Measurements from ENCODE around the gene NT5C2.
A peak's percentile ranks its signal among the peaks of the same experiment; 100 is the strongest.
"Not testable (repeated sequence)": the region's sequence is repeated elsewhere in the genome, so short reads cannot be mapped to it uniquely, and the experiment has no call there.

Gene NT5C2

GRCh38 chr10:103082683-103083082 lies 110.4 kb downstream of the NT5C2 start:
- no peak for DNase-seq

GRCh38 chr10:103080891-103081581 lies 112.0 kb downstream of the NT5C2 start:
- no peak for DNase-seq

GRCh38 chr10:103079946-103080345 lies 113.1 kb downstream of the NT5C2 start:
- DNase-seq, result no peak

- DNase-seq, result no peak
Measured at GRCh38 chr10:103079100-103079499, 114.0 kb downstream of the NT5C2 start.

GRCh38 chr10:103078676-103079075 lies 114.4 kb downstream of the NT5C2 start:
- DNase-seq, result no peak

GRCh38 chr10:103078309-103078615 lies 114.8 kb downstream of the NT5C2 start:
- no peak for DNase-seq

GRCh38 chr10:103077491-103078308 lies 115.4 kb downstream of the NT5C2 start:
- no peak for DNase-seq

- DNase-seq, result no peak
Measured at GRCh38 chr10:103077020-103077419, 116.1 kb downstream of the NT5C2 start.

- no peak for DNase-seq
Measured at GRCh38 chr10:103072891-103073290, 120.2 kb downstream of the NT5C2 start.

GRCh38 chr10:103072276-103072675 lies 120.8 kb downstream of the NT5C2 start:
- no peak for DNase-seq

- DNase-seq, result peak; percentile 71
Measured at GRCh38 chr10:103069453-103070331, 123.4 kb downstream of the NT5C2 start.

- no peak for DNase-seq
Measured at GRCh38 chr10:103067956-103068355, 125.1 kb downstream of the NT5C2 start.

GRCh38 chr10:103067484-103067883 lies 125.6 kb downstream of the NT5C2 start:
- no peak for DNase-seq

- DNase-seq, result not testable (repeated sequence)
Measured at GRCh38 chr10:103067099-103067477, 126.0 kb downstream of the NT5C2 start.

- DNase-seq, result no peak
Measured at GRCh38 chr10:103066141-103067098, 126.7 kb downstream of the NT5C2 start.

- DNase-seq, result no peak
Measured at GRCh38 chr10:103064956-103065355, 128.1 kb downstream of the NT5C2 start.

- no peak for DNase-seq
Measured at GRCh38 chr10:103062854-103063590, 130.1 kb downstream of the NT5C2 start.

GRCh38 chr10:103060575-103060974 lies 132.5 kb downstream of the NT5C2 start:
- DNase-seq, result no peak

GRCh38 chr10:103058034-103058433 lies 135.0 kb downstream of the NT5C2 start:
- DNase-seq, result no peak

GRCh38 chr10:103055105-103055504 lies 138.0 kb downstream of the NT5C2 start:
- DNase-seq, result no peak

- DNase-seq, result no peak
Measured at GRCh38 chr10:103054621-103055020, 138.5 kb downstream of the NT5C2 start.

All from activated gamma-delta T cell treated with Interleukin-2 at 50 U/mL for 16 hours (primary cell).